GM18502 (cell line): ENCODE measurements around the gene BNC2.

Experiments used
- ATAC-seq: cut with Tn5 transposase; IDR thresholded peaks from one replicate; pipeline ENCODE4 v1.9.1; 2021; ENCODE audit warnings: mild to moderate bottlenecking; ENCODE audit not compliant: unreplicated experiment, poor library complexity

The BNC2 gene

DNA sequence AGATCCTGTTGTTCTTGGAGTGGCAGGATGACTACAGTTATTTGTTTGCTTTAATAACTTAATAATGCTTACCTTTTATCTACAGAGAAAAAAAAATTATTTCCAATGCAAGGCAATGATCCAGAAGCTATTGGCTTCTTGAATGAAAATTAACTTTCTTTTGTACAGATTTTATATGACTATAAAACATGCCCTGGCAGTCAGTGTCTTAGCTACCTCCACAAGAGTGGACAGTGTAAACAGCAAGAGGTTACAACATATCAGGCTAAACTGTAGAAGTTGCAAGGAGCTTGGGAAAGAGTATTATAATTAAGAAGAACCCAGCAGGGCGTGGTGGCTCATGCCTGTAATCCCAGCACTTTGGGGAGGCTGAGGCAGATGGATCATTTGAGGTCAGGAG, 49.1 kb downstream of the BNC2 start:
- ATAC-seq, result no peak

DNA sequence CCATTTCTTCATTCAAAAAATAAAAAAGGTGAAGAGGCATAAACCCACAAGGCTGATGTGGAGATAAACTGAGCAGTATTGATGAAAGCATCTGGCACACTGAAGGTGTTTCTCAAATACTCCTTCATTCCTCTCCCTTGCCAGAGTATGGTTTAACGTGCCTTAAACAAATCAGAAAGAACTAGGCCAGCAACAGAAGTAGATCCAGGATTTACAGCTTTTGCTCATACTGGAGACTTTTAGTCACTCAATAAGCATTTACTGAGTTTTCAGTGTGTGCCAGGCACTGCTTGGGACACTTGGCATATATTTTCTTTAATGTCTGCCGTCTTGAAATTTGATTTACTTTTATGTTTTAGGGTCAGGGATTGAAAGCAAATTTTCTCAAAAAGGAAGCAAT, 53.0 kb downstream of the BNC2 start:
- ATAC-seq, result no peak

DNA sequence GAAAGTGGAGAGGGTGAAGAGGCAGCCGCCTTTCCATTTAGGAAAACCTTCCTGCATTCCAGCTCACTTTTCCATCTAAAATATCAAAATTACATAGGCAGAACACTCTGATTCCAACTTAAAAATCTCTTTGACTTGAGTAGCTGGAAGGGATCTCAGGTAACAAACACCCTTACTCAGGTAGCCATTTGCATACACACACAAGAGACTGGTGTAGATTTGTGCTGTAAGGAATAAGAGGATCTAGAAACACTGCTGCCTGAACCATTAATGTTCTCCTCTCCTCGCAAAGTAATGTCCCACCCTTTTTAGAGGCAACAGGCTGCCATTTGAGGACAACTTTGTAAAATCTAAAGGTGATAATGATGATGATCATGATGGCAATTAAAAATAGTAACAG, 53.5 kb downstream of the BNC2 start:
- no peak for ATAC-seq

DNA sequence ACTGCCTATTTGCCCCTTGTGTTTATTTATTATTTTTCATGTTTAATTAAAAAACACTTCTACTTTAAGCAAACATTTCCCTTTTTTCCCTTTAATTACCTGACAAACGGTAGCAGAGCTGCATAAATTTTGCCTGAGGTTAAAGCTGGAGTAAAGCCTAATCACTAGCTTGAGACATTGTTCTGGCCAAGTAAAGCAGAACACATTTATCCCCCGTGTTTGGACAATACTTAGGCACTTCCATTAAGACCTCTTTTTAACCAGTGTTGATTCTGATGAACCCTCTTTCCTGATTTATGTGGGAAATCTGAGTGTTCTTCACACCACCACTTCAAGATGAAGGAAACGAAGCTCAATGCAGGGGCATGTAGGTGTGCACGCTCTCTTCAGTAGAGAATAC, 54.5 kb downstream of the BNC2 start:
- no peak for ATAC-seq

DNA sequence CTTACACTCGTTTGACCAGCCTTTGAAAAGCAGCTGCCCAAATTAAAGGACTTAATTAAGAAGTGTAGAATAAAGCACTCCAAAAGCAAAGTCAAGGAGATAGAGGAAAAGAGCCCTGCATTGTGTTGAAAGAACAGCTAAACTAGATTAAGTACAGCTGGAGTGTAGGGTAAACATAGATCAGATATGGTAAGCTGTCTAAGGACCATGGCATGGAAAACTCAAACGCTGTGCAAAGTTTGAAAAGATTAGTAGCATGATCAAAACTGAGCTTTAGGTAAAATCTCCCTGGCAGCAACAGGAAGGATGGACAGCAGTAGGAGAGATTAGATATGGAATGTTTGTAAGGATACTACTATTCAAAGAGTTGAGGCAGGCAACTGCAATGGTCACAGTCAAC, 55.4 kb downstream of the BNC2 start:
- ATAC-seq, result no peak

DNA sequence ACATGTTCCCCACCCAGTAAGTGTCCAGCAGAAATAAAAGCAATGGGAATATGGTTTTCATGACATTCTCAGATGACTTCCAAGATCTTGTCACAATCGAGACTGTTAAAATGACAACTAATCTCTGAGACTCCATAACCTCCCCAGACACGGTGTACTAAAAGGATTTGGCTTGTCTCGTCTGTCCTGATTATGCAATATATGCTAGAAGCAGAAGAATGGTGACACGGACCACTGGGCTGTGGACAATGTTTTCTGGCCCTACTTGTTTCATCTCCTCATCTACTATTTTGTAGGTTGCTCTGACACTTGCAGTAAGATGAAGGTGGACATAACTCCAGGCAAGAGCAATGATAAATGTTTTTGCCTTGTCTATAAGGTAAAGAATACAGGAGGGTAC, 56.6 kb downstream of the BNC2 start:
- no peak for ATAC-seq

DNA sequence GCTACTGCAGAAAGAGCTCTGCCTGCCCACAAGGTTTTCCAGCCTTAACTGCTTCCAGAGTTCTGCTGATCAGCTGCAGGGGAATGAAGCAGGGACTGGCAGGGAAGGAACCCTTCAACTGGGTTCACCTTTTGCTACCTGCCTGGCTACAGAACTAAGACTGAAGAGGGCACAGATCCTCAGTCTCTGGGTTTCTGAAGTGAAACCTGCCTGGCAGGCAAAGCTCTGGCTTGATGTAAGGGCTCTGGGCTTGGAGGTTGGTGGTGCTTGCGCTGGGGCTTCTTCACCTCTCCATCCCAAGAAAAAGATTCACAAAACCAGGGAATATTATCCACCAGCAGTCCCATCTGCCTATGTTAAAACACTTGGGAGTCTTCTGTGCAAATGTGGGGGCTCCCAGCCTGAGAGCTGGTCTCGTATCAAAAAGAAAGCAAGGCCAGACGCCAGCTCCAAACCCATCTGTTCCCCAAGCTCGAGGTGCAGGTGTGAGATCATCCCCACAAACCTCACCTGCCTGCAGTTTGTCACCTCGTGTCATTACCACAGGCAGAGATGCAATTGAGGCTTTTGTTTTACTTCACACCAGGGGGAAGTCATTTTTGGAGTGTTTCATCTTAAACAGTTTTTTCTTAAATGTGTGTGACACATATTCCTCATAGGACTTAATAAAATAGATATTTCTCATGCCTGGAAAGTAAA, 58.3 kb downstream of the BNC2 start:
- ATAC-seq, result no peak

DNA sequence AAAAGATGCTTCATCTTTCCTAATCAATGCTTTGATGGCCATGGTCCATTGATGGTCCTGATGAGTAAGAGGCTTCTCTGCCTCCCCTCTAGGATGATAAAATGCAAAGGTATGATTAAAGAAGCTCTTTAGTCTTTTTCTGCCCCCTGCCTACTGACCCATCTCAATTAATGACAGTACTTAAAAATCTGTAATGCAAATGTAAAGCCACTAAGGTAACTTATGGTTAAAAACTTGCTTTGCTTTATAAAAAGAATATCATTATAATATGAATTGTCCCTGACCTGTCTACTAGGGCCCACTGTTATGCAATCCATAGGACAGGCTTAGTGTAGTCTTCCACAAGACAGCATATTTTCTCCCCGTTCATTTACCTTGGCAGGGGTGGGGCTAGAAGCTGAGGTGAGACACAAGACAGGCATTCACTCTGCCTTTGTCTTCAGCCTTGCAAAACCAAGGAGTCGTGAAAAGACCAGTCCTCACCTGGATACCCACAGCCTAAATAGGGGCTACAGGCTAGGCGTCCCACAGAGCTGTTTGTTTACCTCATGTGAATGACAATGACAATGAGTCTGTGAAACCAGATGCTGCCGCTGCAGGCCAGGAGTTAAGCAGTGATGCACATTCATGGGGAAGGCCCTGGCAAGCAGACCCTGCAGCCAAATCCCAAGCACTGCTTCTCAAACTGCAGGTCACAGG, 60.4 kb downstream of the BNC2 start:
- ATAC-seq, result no peak

DNA sequence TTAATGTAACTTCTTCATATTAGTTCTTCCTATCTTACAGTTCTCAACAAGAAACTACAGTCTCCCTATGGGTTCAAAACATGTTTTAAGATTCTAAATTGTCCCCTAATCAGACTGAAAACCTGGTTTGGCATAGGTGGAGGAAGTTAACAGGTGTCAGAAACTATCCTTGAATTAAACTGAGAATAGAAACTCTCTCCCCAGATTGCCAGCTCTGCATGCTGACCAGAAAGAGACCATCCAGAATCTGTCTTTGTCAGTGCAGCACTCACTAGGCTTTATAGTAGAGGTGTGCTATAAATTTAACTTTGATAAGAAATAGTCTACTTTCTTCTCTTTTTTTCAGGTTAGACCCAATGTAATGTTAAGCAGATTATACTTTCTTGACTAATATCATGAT, 63.8 kb downstream of the BNC2 start:
- ATAC-seq, result no peak

DNA sequence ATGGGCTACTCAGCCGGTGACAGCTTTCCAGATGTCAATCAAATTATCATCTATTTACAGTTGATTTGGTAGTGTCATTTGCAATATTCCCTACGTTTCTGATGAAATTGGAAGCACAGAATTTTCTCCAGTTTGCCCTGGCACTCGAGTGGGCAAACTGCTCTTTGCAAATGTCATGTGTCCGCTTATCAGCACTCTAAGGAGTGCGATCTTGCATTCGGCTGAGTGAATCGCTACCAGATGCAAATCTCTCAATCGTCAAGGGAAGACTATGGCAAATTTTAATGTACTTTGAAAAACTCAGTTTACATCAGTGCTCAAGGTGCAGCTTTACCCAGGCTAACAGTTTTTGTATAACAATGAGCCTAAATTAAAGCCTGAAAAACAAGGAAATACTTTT, 66.8 kb downstream of the BNC2 start:
- no peak for ATAC-seq

DNA sequence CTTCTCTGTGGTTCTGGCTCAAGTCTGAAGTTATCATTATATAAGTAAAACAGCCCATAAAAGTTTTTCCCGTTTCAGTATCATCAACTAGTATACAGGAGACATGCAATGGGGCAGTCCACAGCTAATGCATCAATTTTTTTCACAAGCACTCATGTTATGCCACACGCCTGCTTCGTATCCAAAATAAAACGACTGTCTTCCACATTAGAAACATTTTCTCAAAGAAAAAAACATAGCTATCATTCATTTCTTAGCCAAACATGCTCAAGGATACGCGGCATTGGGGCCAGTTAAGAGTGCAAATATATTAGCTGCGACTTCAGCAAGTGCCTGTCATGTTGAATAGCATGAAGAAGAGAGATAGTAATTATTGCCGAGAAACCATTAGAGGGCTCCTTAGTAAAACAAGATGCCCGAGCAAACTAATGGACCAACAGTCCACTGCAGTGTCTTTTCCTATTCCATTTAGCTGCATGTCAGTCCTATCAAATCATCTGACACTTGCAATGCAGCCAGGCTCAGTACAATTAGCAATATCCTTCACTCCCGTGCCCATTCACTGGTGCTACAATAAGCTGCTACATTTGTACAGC, 68.5 kb downstream of the BNC2 start:
- ATAC-seq, result no peak

DNA sequence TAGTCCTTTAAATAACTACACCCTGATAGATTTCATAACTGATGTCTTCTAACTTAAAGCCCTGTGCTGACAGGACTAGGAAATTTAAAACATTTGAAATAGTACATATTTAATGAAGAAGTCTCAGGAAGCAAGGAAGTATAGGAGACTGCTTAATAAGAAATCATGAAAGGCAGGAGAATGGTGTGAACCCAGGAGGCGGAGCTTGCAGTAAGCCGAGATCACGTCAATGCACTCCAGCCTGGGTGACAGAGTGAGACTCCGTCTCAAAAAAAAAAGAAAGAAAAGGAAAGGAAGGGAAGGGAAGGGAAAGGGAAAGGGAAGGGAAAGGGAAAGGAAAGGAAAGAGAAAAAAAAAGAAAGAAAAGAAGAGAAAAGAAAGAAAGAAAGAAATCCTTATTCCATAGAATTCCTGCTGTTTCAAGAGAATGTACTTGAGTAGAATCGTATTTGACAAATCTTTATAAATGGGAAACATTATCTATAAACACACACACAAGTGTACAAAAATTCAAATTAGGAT, 74.1 kb downstream of the BNC2 start:
- ATAC-seq, result no peak

DNA sequence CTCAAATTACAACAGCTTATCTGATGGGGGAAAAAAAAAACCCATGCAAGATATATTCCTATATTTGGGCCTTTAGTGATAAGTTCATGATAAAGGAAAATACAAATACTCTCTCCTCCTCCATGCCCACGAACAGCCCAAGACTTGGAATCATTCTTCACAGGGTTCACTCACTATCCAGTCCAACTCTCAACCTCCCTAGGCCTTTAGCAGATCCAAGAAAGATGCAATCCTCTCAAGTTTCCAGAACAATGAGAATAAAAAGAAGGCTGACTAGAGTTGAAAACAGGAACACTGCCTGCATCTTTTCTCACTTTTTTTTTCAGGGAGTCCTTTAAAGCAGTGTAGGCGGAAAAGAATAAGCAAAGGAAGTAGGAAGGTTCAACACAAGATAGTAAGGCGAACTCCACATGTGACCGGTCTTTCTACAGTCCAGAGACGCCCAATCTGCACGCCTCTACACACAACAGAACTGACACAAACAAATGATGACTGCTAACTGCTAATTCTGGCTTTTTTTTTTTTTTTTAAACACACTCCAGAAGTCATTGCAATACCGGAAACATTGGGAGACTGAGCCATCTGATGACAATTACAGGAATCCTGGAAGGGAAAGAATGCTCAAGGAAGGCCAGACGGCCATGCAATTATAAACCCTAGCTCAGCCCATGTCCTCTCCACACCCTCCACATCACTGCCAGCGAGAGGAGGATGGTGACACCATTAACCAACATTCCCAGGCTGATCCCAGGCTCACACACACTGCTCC, 75.4 kb downstream of the BNC2 start:
- no peak for ATAC-seq

DNA sequence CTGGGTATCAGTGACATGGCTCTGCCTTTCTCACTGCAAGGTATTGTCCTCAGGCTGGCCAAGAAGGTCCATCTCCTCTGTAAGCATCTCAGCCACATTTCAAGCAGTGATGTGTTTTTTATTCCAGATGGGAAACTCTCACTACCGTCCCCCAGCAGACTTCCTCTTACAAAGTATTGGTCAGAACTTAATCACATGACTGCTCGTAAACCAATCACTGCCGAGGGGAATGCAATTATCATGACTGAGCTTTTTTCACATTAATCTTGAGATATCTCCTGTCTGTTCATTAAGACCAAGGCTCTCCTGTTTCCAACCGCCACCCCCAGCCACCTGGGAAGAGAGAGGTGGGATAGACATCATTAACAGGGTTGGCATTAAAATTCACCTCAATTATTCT, 76.4 kb downstream of the BNC2 start:
- ATAC-seq, result no peak

DNA sequence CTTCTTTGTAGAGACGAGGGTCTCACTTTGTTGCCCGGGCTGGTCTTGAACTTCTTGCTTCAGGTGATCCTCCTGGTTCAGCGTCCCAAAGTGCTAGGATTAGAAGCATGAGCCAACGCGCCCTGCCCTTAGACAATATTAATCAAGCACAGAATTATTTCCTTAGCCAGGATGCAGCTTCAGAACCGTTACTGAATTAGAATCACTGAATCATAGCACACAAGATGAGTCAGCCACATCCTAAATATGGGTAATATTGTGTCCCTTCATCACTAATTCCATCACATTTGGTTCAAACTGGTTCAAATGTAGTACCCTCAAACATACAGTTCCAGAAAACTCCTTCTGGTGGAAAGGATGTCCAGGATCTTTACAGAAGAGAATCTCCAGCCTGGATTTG, 82.7 kb downstream of the BNC2 start:
- no peak for ATAC-seq

DNA sequence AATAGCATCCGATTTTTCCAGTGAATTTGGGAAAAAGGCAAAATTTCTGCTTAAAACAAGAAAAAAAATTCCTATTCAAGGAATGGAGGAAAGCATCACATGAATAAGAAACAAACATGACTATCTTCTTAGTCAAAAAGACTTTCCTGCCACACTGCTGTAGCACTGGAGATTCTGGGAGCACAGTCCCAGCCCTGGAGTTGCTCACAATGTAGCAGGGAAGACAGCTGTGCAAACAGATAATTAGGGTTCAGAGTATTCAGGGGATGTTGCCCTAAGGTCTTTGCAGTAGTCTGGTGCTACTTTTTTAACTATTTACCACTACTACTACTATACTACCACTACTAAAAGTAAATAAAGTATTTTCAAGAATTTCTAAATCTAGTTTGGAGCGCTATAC, 86.5 kb downstream of the BNC2 start:
- ATAC-seq, result no peak

DNA sequence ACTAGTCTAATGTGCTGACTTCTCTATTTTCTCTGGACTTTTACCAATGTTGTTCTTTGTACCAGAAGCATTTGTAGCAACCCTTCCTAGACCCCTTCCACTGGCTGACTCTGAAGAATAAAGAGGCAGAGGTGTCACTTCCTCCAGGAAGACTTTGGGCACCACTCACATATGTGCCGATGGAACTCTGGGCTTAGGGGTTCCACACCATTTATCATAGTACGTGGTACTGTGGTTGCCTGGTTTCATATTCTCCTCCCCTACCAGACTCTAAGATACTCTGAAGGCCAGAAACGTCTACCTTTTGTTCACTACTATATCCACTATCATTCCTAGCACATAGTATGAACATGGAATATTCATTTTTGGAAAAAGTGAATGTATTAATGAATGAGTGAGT, 88.0 kb downstream of the BNC2 start:
- ATAC-seq, result no peak

DNA sequence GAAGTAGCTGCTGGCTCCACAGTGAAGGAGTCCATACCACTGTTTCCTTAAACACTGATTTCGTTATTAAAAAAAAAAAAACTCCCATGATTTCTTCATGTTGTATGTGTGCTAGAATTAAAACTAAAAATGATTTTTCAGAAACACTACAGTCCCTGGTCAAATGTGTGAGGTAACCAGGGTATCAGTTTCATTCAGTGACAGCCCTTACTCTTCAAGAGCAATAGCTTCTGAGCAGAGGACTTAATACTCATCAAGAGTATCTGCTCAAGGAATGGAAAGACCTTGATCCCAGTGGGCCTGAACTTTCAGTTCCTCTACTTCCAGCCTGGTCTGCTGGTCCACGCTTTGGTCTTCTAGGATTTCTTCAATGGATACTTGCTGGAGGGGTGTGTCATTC, 95.1 kb downstream of the BNC2 start:
- no peak for ATAC-seq

DNA sequence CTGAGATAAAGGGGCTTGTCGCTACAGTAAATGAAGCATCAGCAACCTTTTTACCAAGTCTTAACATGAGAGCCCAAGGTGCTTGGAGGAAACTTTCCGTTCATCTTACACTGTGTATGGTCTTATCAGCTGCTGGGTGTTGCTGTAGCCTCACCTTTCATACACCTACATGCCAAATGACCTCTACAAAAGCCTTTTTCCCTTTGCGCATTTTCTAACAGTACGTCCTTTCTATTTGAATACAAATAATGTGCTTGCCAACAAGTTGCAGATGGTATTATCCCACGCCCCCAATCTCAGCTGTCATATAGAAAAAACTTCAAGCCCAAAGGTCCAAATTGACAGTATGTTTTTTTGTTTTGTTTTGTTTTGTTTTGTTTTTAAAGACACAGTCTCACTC, 96.9 kb downstream of the BNC2 start:
- ATAC-seq, result no peak

DNA sequence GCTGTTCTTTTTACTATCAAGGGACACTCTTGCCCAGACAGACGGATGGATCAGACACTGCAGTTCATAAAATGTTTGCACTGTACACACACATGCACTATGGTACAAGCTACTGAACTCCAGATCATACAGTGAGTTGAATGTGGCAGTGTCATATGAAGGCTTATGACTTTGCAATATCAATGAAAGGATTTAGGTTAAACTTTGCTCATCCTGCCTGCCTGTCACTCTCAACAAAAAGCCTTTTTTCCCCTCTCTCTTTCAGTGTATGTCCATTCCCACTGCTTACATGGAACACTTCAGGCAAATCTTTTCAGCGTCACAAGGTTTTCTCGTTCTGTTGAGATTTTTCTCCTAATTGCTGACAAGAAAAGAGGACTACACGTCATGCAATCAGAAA, 97.4 kb downstream of the BNC2 start:
- ATAC-seq, result no peak

DNA sequence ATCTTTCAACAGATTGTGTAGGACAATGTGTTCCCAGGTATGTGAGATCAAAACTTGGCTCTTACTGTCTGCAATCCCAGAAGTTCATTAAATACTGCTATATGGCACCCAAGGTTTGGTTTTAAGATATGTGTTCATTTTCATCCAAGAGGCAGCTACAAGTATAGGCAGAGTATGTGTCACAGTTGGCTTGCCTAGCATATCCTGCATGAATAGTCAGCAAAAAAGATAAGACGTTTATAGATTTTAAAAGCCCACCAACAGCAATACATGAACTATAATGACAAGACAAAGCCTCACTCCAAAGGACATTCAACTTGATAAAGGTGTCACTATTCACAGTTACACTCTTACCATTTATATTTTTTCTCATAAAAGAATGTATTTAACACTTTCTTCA, 99.1 kb downstream of the BNC2 start:
- no peak for ATAC-seq
